HG02981 (cell line): ENCODE measurements around the gene DDX31.

Source experiments
- ATAC-seq: cut with Tn5 transposase; IDR thresholded peaks from one replicate; pipeline ENCODE4 v1.9.1; 2021; ENCODE audit warnings: mild to moderate bottlenecking, moderate library complexity; ENCODE audit not compliant: unreplicated experiment

DDX31 gene

GRCh38 chr9:132551556-132551955 lies 118.2 kb downstream of the DDX31 start:
- ATAC-seq: no peak

GRCh38 chr9:132548751-132549640 lies 120.8 kb downstream of the DDX31 start:
- ATAC-seq: no peak

- ATAC-seq: no peak
Observed at GRCh38 chr9:132547976-132548730, 121.6 kb downstream of the DDX31 start.

GRCh38 chr9:132547436-132547835 lies 122.3 kb downstream of the DDX31 start:
- no peak for ATAC-seq

GRCh38 chr9:132547052-132547431 lies 122.7 kb downstream of the DDX31 start:
- no peak for ATAC-seq

GRCh38 chr9:132546148-132547051 lies 123.4 kb downstream of the DDX31 start:
- no peak for ATAC-seq

- no peak for ATAC-seq
Observed at GRCh38 chr9:132545578-132545977, 124.2 kb downstream of the DDX31 start.

GRCh38 chr9:132543960-132544359 lies 125.8 kb downstream of the DDX31 start:
- no peak for ATAC-seq

GRCh38 chr9:132543251-132543650 lies 126.5 kb downstream of the DDX31 start:
- ATAC-seq: no peak
